ENCODE results near the gene SERTAD1.

SERTAD1 gene

GRCh38 chr19:40397568-40397906 lies 28.3 kb downstream of the SERTAD1 start:
- DNase-seq = no peak

GRCh38 chr19:40396886-40397567 lies 28.8 kb downstream of the SERTAD1 start:
- no peak for DNase-seq

GRCh38 chr19:40395956-40396355 lies 29.8 kb downstream of the SERTAD1 start:
- DNase-seq = no peak

GRCh38 chr19:40394816-40395210 lies 31.0 kb downstream of the SERTAD1 start:
- DNase-seq = no peak

- DNase-seq = no peak
These were observed 31.6 kb downstream of the SERTAD1 start for GRCh38 chr19:40393894-40394815.

- DNase-seq = no peak
These were observed 32.8 kb downstream of the SERTAD1 start for GRCh38 chr19:40392894-40393517.

- no peak for DNase-seq
These were observed 33.7 kb downstream of the SERTAD1 start for GRCh38 chr19:40392123-40392522.

- no peak for DNase-seq
These were observed 35.6 kb downstream of the SERTAD1 start, which contains the start of gene HIPK4 for GRCh38 chr19:40390084-40390742. Gene HIPK4 (minus strand): TSS chr19:40390181. CDS start chr19:40389902, 279 bp downstream.

- no peak for DNase-seq
These were observed 36.2 kb downstream of the SERTAD1 start for GRCh38 chr19:40389404-40390083.

- DNase-seq = no peak
These were observed 37.3 kb downstream of the SERTAD1 start for GRCh38 chr19:40388481-40388880.

GRCh38 chr19:40387155-40387554 lies 38.6 kb downstream of the SERTAD1 start:
- DNase-seq = no peak

GRCh38 chr19:40383668-40384248 lies 42.0 kb downstream of the SERTAD1 start:
- no peak for DNase-seq

GRCh38 chr19:40381321-40381720 lies 44.5 kb downstream of the SERTAD1 start:
- no peak for DNase-seq

- no peak for DNase-seq
These were observed 45.4 kb downstream of the SERTAD1 start for GRCh38 chr19:40380199-40381037.

GRCh38 chr19:40379446-40380198 lies 46.2 kb downstream of the SERTAD1 start:
- no peak for DNase-seq

- no peak for DNase-seq
These were observed 47.3 kb downstream of the SERTAD1 start for GRCh38 chr19:40378509-40378908.

- DNase-seq = no peak
These were observed 47.9 kb downstream of the SERTAD1 start for GRCh38 chr19:40377876-40378385.

- DNase-seq = no peak
These were observed 49.4 kb downstream of the SERTAD1 start for GRCh38 chr19:40376286-40376862.

GRCh38 chr19:40374084-40374483 lies 51.7 kb downstream of the SERTAD1 start:
- DNase-seq = no peak

- no peak for DNase-seq
These were observed 54.0 kb downstream of the SERTAD1 start for GRCh38 chr19:40371802-40372122.

All from Kasumi-1 (cell line).